Breast epithelium (tissue), 3 donors: ENCODE measurements around the gene MBOAT1.

Experiments
- CTCF ChIP-seq, 3 donors: fragments of 450-650 bp; IDR thresholded peaks; one replicate each; pipeline ENCODE4 v1.5.1; 2016 to 2017; ENCODE audit warnings: antibody characterized with exemption in 3 of 3, mild to moderate bottlenecking in 3 of 3, moderate library complexity in 3 of 3
- POLR2A ChIP-seq: fragments of 450-650 bp; IDR thresholded peaks from one replicate; pipeline ENCODE4 v1.6.1; 2016; ENCODE audit warnings: antibody characterized with exemption, mild to moderate bottlenecking, moderate library complexity
- POLR2AphosphoS5 ChIP-seq, 3 donors: sonication (generic); formaldehyde crosslinking; IDR thresholded peaks; one replicate each; pipeline ENCODE4 v1.6.1; 2017; ENCODE audit warnings: antibody characterized with exemption in 3 of 3

GRCh38 chr6:20170455-20171148, 41.7 kb downstream of the MBOAT1 start:
- TF ChIP-seq POLR2A, result no peak
- no peak for TF ChIP-seq CTCF (IDR thresholded peaks at IDR 0.05)
- no peak for TF ChIP-seq POLR2AphosphoS5 (IDR thresholded peaks at IDR 0.05)
